Neuronal stem cell (in vitro differentiated cells): ENCODE data around the gene ZP4.
"Not testable (repeated sequence)": the region's sequence is repeated elsewhere in the genome, so short reads cannot be mapped to it uniquely, and the experiment has no call there.

Source experiments
- DNase-seq: peaks from one replicate; pipeline ENCODE4 v3.0.0-alpha.2; 2013; ENCODE audit warnings: low spot score
- H2AFZ ChIP-seq: one replicate; pipeline ENCODE4 v1.6.1; 2013; ENCODE audit warnings: mild to moderate bottlenecking, low read length, inconsistent platforms
- H2AK5ac ChIP-seq: 2 replicates; pipeline ENCODE4 v1.6.1; 2013; ENCODE audit warnings: low read depth, mild to moderate bottlenecking, inconsistent platforms, low read length, moderate library complexity, mixed read lengths
- H2BK120ac ChIP-seq: 2 replicates; pipeline ENCODE4 v1.6.1; 2013; ENCODE audit warnings: low read depth, mild to moderate bottlenecking, inconsistent platforms, low read length, moderate library complexity, mixed read lengths
- H2BK12ac ChIP-seq: one replicate; pipeline ENCODE4 v1.6.1; 2013; ENCODE audit warnings: low read length, inconsistent platforms
- H2BK15ac ChIP-seq: 2 replicates; pipeline ENCODE4 v1.6.1; 2013; ENCODE audit warnings: mild to moderate bottlenecking, low read length, inconsistent platforms, mixed read lengths
- H2BK5ac ChIP-seq: one replicate; pipeline ENCODE4 v1.6.1; 2013; ENCODE audit warnings: inconsistent platforms, mild to moderate bottlenecking, low read length, moderate library complexity
- H3K14ac ChIP-seq: one replicate; pipeline ENCODE4 v1.6.1; 2013; ENCODE audit warnings: low read length, inconsistent platforms
- H3K18ac ChIP-seq: 2 replicates; pipeline ENCODE4 v1.6.1; 2013; ENCODE audit warnings: low read length, inconsistent platforms
- H3K23ac ChIP-seq: 2 replicates; pipeline ENCODE4 v1.6.1; 2013; ENCODE audit warnings: low read depth, mild to moderate bottlenecking, mixed read lengths, low read length, inconsistent platforms; ENCODE audit not compliant: poor library complexity
- H3K27ac ChIP-seq: replicated peaks from 3 replicates; pipeline ENCODE4 v1.5.1; 2013; ENCODE audit warnings: low read length, inconsistent platforms
- H3K27me3 ChIP-seq, 3 experiments: 2 replicates each; pipeline ENCODE4 v1.6.1; 2013; ENCODE audit warnings: low read length in 3 of 3, mild to moderate bottlenecking in 2 of 3, inconsistent platforms in 1 of 3, low read depth in 1 of 3, mixed read lengths in 1 of 3, moderate library complexity in 1 of 3; ENCODE audit not compliant: control insufficient read depth in 3 of 3, insufficient read depth in 3 of 3
- H3K36me3 ChIP-seq, 2 donors: replicated peaks in 1 of 2; 2 replicates each; pipeline ENCODE4 v1.6.1; 2013; ENCODE audit warnings: low read length in 2 of 2; ENCODE audit not compliant: control insufficient read depth in 2 of 2, insufficient read depth in 2 of 2
- H3K4ac ChIP-seq: 2 replicates; pipeline ENCODE4 v1.6.1; 2013; ENCODE audit warnings: inconsistent platforms, mild to moderate bottlenecking, low read length, moderate library complexity
- H3K4me1 ChIP-seq, 2 donors: 1 replicate in 1 of 2; 2 replicates in 1 of 2; pipeline ENCODE4 v1.6.1; 2013; ENCODE audit warnings: low read length in 2 of 2, low read depth in 1 of 2; ENCODE audit not compliant: control insufficient read depth in 2 of 2, insufficient read depth in 1 of 2
- H3K4me2 ChIP-seq: one replicate; pipeline ENCODE4 v1.6.1; 2013; ENCODE audit warnings: mild to moderate bottlenecking, low read length, inconsistent platforms; ENCODE audit not compliant: insufficient read depth, poor library complexity, severe bottlenecking
- H3K4me3 ChIP-seq, 2 donors: 2 replicates each; pipeline ENCODE4 v1.5.1; 2013; ENCODE audit warnings: low read length in 2 of 2, mild to moderate bottlenecking in 2 of 2, inconsistent platforms in 1 of 2, moderate library complexity in 1 of 2
- H3K79me1 ChIP-seq: one replicate; pipeline ENCODE4 v1.6.1; 2013; ENCODE audit warnings: low read depth, mild to moderate bottlenecking, inconsistent platforms, low read length, moderate library complexity
- H3K9ac ChIP-seq: one replicate; pipeline ENCODE4 v1.6.1; 2013; ENCODE audit warnings: mild to moderate bottlenecking, low read depth, low read length, inconsistent platforms; ENCODE audit not compliant: poor library complexity
- H3K9me3 ChIP-seq, 2 donors: replicated peaks in 1 of 2; 2 replicates each; pipeline versions ENCODE3 to v1.6.1; 2013; ENCODE audit warnings: low read length in 2 of 2, mild to moderate bottlenecking in 2 of 2, inconsistent platforms in 1 of 2, low read depth in 1 of 2, mixed read lengths in 1 of 2, moderate library complexity in 1 of 2; ENCODE audit not compliant: control insufficient read depth in 2 of 2, insufficient read depth in 1 of 2
- H4K8ac ChIP-seq: one replicate; pipeline ENCODE4 v1.6.1; 2013; ENCODE audit warnings: low read depth, mild to moderate bottlenecking, inconsistent platforms, low read length, moderate library complexity
- H4K91ac ChIP-seq: one replicate; pipeline ENCODE4 v1.6.1; 2013; ENCODE audit warnings: low read length, low read depth, mild to moderate bottlenecking, inconsistent platforms; ENCODE audit not compliant: poor library complexity
- WGBS, 2 donors: extraction: QIAGEN DNeasy Blood & Tissue Kit; methylation state at CpG; one replicate each; pipeline ENCODE4 v1.1.7; 2013; ENCODE audit warnings: missing lambda C conversion rate in 2 of 2, mixed read lengths in 1 of 2; ENCODE audit not compliant: insufficient read length in 2 of 2, insufficient replicate concordance in 1 of 2; ENCODE audit errors: extremely low coverage in 2 of 2; 5-methylcytosine and 5-hydroxymethylcytosine counted together

ZP4 gene

GRCh38 chr1:237857455-237857854 is 33.3 kb downstream of the ZP4 start:
- Histone ChIP-seq H2AFZ (no peak overlapping the region), H4K8ac (no peak overlapping the region), H3K36me3 (no peaks in the 10 kb centered on the region), H3K4ac (no peak overlapping the region), H2BK15ac (no peak overlapping the region), H3K79me1 (no peaks in the 10 kb centered on the region), H3K9me3 (no peaks in the 10 kb centered on the region), H2BK12ac (no peak overlapping the region), H3K9ac (no peak overlapping the region), H2BK5ac (no peak overlapping the region), H2BK120ac (no peak overlapping the region), H3K27me3 (no peaks in the 10 kb centered on the region), H3K23ac (no peak overlapping the region), H3K27ac (no peak overlapping the region), H3K18ac (no peak overlapping the region), H3K4me3 (no peak overlapping the region), H3K4me1 (no peaks in the 10 kb centered on the region), H3K4me2 (no peak overlapping the region), H3K14ac (no peak overlapping the region), H2AK5ac (no peak overlapping the region), H4K91ac (no peak overlapping the region)
- WGBS, 2 donors = no CpG with 5 or more reads among the region's 7 CpGs
- no peak for DNase-seq

DNA sequence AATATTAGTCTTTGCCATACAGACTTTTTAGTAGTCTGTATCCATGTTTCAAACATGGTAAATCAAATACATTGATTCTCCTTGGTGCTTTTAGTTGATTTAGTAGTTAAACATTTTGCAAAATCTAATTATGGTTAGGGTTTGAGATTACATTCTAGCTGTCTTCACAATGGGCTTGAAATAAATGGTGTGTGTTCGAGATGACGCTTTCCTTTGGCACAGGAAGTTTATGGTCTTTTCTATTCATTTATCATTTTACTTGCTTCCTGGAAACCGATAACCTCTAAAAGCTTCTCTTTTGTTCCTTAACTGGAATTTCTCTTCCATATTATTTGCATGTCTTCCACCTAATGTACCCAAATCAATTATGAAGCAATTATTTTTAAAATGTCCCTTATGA is 38.4 kb downstream of the ZP4 start:
- H3K27me3 ChIP-seq = no peaks in the 10 kb centered on the region
- H3K23ac ChIP-seq = no peak overlapping the region
- H4K8ac ChIP-seq = no peak overlapping the region
- no peak overlapping the region for H3K4me2 ChIP-seq
- no peak overlapping the region for H2AFZ ChIP-seq
- no peak overlapping the region for H3K9ac ChIP-seq
- H3K18ac ChIP-seq = no peak overlapping the region
- H3K4ac ChIP-seq = no peak overlapping the region
- no peak overlapping the region for H3K27ac ChIP-seq
- H3K4me1 ChIP-seq = no peaks in the 10 kb centered on the region
- WGBS, 2 donors = no CpG with 5 or more reads among the region's 3 CpGs
- H2BK12ac ChIP-seq = no peak overlapping the region
- no peak overlapping the region for H3K14ac ChIP-seq
- H3K9me3 ChIP-seq = no peaks in the 10 kb centered on the region
- H2BK120ac ChIP-seq = no peak overlapping the region
- no peak overlapping the region for H3K4me3 ChIP-seq
- H3K79me1 ChIP-seq = no peaks in the 10 kb centered on the region
- H2BK15ac ChIP-seq = no peak overlapping the region
- no peak overlapping the region for H2BK5ac ChIP-seq
- no peak overlapping the region for H2AK5ac ChIP-seq
- DNase-seq = no peak
- no peak overlapping the region for H4K91ac ChIP-seq
- H3K36me3 ChIP-seq = no peaks in the 10 kb centered on the region

- H3K27me3 ChIP-seq = no peaks in the 10 kb centered on the region
- no peak overlapping the region for H3K23ac ChIP-seq
- H2BK5ac ChIP-seq = no peak overlapping the region
- H3K4me2 ChIP-seq = no peak overlapping the region
- no peak overlapping the region for H3K18ac ChIP-seq
- peak; percentile 56 for DNase-seq
- H3K4me3 ChIP-seq = no peak overlapping the region
- H4K91ac ChIP-seq = no peak overlapping the region
- H3K9me3 ChIP-seq = no peaks in the 10 kb centered on the region
- H3K36me3 ChIP-seq = no peaks in the 10 kb centered on the region
- no peak overlapping the region for H4K8ac ChIP-seq
- no peaks in the 10 kb centered on the region for H3K79me1 ChIP-seq
- WGBS, 2 donors = no CpG with 5 or more reads among the region's 6 CpGs
- no peak overlapping the region for H2AK5ac ChIP-seq
- H2BK12ac ChIP-seq = no peak overlapping the region
- H3K14ac ChIP-seq = no peak overlapping the region
- H3K4ac ChIP-seq = no peak overlapping the region
- H3K4me1 ChIP-seq = no peaks in the 10 kb centered on the region
- H2AFZ ChIP-seq = no peak overlapping the region
- H2BK15ac ChIP-seq = no peak overlapping the region
- H3K27ac ChIP-seq = no peak overlapping the region
- H2BK120ac ChIP-seq = no peak overlapping the region
- H3K9ac ChIP-seq = no peak overlapping the region
Measured at GRCh38 chr1:237851210-237851845, 39.4 kb downstream of the ZP4 start.

GRCh38 chr1:237843516-237843915 is 47.2 kb downstream of the ZP4 start:
- H3K36me3 ChIP-seq, H2BK5ac ChIP-seq, H2AK5ac ChIP-seq, H2BK120ac ChIP-seq, H3K18ac ChIP-seq, H3K4me1 ChIP-seq, H3K4me2 ChIP-seq, H3K23ac ChIP-seq, H3K4ac ChIP-seq, H3K27me3 ChIP-seq, H3K9me3 ChIP-seq, H3K79me1 ChIP-seq, H3K9ac ChIP-seq, H3K14ac ChIP-seq, DNase-seq, H2BK15ac ChIP-seq, H3K27ac ChIP-seq, H2BK12ac ChIP-seq, H3K4me3 ChIP-seq, H2AFZ ChIP-seq, H4K91ac ChIP-seq, H4K8ac ChIP-seq: not testable (repeated sequence)
- WGBS, 2 donors = no CpG with 5 or more reads among the region's 3 CpGs
